Calu3 (cell line): ENCODE results near the gene NCKAP1. TPM values are rescaled to one million over a fixed set of nuclear protein-coding genes. Genes with fewer than 3 reads are reported as not detected.

Experiments
- BruUV-seq: library from RNA; stranded (reverse); fragments of 400-500 nt; replicated peaks from 2 replicates; lab custom pipeline; 2021; lab: Mats Ljungman, UMichigan
- CTCF ChIA-PET: fragments of 300-600 bp; sonication (Branson Sonifier 250); formaldehyde crosslinking; loops from one replicate; lab custom pipeline; 2022; ENCODE audit warnings: antibody characterized with exemption; lab: Charles Lee
- DNase-seq: peaks from one replicate; pipeline ENCODE4 v3.0.0; 2022
- H3K27ac Mint-ChIP-seq: one replicate; pipeline ENCODE4 v1.8.0; 2022; ENCODE audit warnings: mixed read lengths; ENCODE audit not compliant: unreplicated experiment
- H3K27me3 Mint-ChIP-seq: one replicate; pipeline ENCODE4 v1.8.0; 2022; ENCODE audit warnings: mixed read lengths; ENCODE audit not compliant: unreplicated experiment
- H3K36me3 Mint-ChIP-seq: one replicate; pipeline ENCODE4 v1.8.0; 2022; ENCODE audit warnings: mild to moderate bottlenecking, moderate library complexity, mixed read lengths; ENCODE audit not compliant: insufficient read depth, unreplicated experiment
- H3K4me1 Mint-ChIP-seq: one replicate; pipeline ENCODE4 v1.8.0; 2022; ENCODE audit warnings: mild to moderate bottlenecking, low read depth, mixed read lengths; ENCODE audit not compliant: unreplicated experiment
- H3K4me3 Mint-ChIP-seq: one replicate; pipeline ENCODE4 v1.8.0; 2022; ENCODE audit warnings: mild to moderate bottlenecking, low read depth, moderate library complexity, mixed read lengths; ENCODE audit not compliant: unreplicated experiment
- H3K9me3 Mint-ChIP-seq: one replicate; pipeline ENCODE4 v1.8.0; 2022; ENCODE audit warnings: low read depth, mixed read lengths; ENCODE audit not compliant: unreplicated experiment
- intact Hi-C: fragments of 100-400 bp; cut with micrococcal nuclease; formaldehyde crosslinking; loops from one replicate; pipeline ENCODE4 v1.10.0; 2022; ENCODE audit not compliant: unreplicated experiment
- total RNA-seq: library from RNA; stranded (reverse); gene quantifications from 2 replicates; pipeline ENCODE4 v1.2.3, GENCODE V29; 2022
- TF ChIP-seq, protein P1 (sequence below): fragments of 200-600 bp; IDR thresholded peaks from one replicate; pipeline ENCODE4 v1.8.0; 2022; ENCODE audit warnings: antibody characterized with exemption; ENCODE audit not compliant: unreplicated experiment

Gene NCKAP1
- total RNA-seq, 1 experiment from 2014 or later = 157 TPM

DNA sequence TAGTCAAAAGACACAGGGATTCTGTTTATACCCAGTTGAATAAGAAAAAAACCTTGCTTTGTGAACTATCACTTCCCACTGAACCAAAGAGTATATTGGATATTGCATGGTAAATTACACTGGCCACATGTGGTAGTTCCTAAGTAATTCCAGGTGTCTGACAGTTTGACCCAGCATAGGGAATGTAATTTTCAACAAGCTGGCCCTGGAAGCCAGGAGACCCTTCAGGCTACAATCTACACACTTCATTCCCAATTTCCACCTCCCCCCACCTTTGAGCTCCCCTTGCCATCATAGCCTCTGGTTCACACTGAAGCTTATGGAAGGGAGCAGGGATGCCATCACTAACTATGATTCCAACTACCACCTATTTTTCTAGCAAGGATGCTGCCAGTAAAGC lies 174.6 kb downstream of the NCKAP1 start:
- Mint-ChIP-seq H3K4me3 (no peak overlapping the region), H3K36me3 (peaks cover 9% of the 10 kb centered on the region), H3K27me3 (peaks cover 18% of the 10 kb centered on the region), H3K9me3 (no peaks in the 10 kb centered on the region), H3K27ac (no peak overlapping the region), H3K4me1 (peaks cover 13% of the 10 kb centered on the region)
- TF ChIP-seq, protein P1, sequence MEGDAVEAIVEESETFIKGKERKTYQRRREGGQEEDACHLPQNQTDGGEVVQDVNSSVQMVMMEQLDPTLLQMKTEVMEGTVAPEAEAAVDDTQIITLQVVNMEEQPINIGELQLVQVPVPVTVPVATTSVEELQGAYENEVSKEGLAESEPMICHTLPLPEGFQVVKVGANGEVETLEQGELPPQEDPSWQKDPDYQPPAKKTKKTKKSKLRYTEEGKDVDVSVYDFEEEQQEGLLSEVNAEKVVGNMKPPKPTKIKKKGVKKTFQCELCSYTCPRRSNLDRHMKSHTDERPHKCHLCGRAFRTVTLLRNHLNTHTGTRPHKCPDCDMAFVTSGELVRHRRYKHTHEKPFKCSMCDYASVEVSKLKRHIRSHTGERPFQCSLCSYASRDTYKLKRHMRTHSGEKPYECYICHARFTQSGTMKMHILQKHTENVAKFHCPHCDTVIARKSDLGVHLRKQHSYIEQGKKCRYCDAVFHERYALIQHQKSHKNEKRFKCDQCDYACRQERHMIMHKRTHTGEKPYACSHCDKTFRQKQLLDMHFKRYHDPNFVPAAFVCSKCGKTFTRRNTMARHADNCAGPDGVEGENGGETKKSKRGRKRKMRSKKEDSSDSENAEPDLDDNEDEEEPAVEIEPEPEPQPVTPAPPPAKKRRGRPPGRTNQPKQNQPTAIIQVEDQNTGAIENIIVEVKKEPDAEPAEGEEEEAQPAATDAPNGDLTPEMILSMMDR = no peak
- no peak for DNase-seq
- CTCF ChIA-PET = no interaction called here
- no TSS peak for BruUV-seq
- intact Hi-C loops = no loop called here

DNA sequence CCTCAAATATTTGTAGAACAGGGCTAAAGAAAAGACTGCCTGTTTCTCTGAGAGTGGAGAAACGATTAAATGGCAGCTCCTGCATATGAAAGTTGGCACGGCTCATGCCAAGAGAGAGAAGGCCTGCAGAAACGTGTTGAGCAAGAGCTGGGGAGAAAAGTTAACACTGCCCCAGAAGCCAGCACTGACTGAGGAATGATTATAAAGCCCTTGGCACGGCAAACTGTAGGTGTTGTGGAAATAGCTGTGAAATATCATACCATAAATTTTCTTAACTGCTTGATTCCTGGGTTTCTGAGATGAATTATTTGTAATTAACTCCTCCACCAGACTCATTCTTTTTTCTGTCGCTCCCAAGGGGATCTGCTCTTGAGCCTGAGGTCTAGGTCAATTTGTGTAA lies 176.2 kb downstream of the NCKAP1 start:
- H3K4me1 Mint-ChIP-seq = peaks cover 9% of the 10 kb centered on the region
- H3K9me3 Mint-ChIP-seq = no peaks in the 10 kb centered on the region
- no peak overlapping the region for H3K27ac Mint-ChIP-seq
- H3K27me3 Mint-ChIP-seq = peaks cover 18% of the 10 kb centered on the region
- peaks cover 8% of the 10 kb centered on the region for H3K36me3 Mint-ChIP-seq
- H3K4me3 Mint-ChIP-seq = no peak overlapping the region
- DNase-seq = no peak
- intact Hi-C loops = no loop called here
- CTCF ChIA-PET = no interaction called here
- TF ChIP-seq, protein P1 = no peak
- no TSS peak for BruUV-seq

DNA sequence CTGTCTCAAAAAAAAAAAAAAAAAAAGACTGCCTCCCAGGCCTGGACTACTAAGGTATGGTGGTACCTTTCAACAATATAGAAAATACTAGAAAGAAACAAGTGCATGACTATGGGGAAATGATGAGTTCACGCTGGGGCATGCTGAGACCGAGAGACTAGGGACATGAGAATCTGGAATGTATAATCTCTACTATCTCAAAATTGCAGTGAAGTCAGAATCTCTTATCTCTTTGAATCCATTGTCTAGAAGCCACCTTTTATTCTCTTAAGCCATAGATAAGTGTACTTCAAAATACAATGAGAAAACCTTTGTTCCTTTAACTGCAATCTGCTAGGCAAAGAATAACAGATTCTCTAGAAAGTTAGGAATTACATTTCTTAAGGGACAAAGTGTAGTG lies 177.4 kb downstream of the NCKAP1 start:
- no peaks in the 10 kb centered on the region for H3K36me3 Mint-ChIP-seq
- H3K27me3 Mint-ChIP-seq = peaks cover 10% of the 10 kb centered on the region
- TF ChIP-seq, protein P1 = no peak
- H3K27ac Mint-ChIP-seq = no peak overlapping the region
- DNase-seq = no peak
- intact Hi-C loops = no loop called here
- CTCF ChIA-PET = no interaction called here
- no peaks in the 10 kb centered on the region for H3K9me3 Mint-ChIP-seq
- no TSS peak for BruUV-seq
- H3K4me1 Mint-ChIP-seq = no peaks in the 10 kb centered on the region
- no peak overlapping the region for H3K4me3 Mint-ChIP-seq

Other genes with a start within 250 kb of the NCKAP1 start
- 0.20 and 0.21 TPM in 2 replicates for gene FRZB, start 171.8 kb downstream of the NCKAP1 start, total RNA-seq
- 1.6 and 2.7 TPM in 2 replicates for gene DUSP19, start 40.3 kb upstream of the NCKAP1 start, total RNA-seq
- gene NUP35, start 86.0 kb upstream of the NCKAP1 start, total RNA-seq = 35.9 and 38.5 TPM in 2 replicates